Endothelial cell of umbilical vein (primary cell): ENCODE measurements around the gene PLEKHS1. TPM values are rescaled to one million over a fixed set of nuclear protein-coding genes. Genes with fewer than 3 reads are reported as not detected.

ENCODE experiments used
- BruUV-seq: library from RNA; stranded (reverse); fragments of 400-500 nt; replicated peaks from 2 replicates; lab custom pipeline; 2021; lab: Mats Ljungman, UMichigan
- CTCF ChIA-PET: fragments of 300-600, 350-600 bp; sonication (Branson Sonifier 250); formaldehyde crosslinking; loops from one replicate; lab custom pipeline; 2021; ENCODE audit warnings: antibody characterized with exemption, inconsistent platforms; lab: Charles Lee
- POLR2A ChIA-PET: fragments of 300-600, 350-600 bp; sonication (Branson Sonifier 250); formaldehyde crosslinking; loops from one replicate; lab custom pipeline; 2021; ENCODE audit warnings: antibody characterized with exemption, inconsistent platforms; lab: Charles Lee
- DNase-seq: peaks from one replicate; pipeline ENCODE4 v3.0.0-alpha.2; 2011; ENCODE audit warnings: low read depth, low spot score
- FAIRE-seq: peaks from 2 replicates; lab custom pipeline; 2011; peaks lifted over from hg19 to GRCh38; lab: Jason Lieb, UNC
- H2AFZ ChIP-seq: 2 replicates; pipeline ENCODE4 v1.6.0; 2012; ENCODE audit warnings: low read depth, low read length, control low read depth, inconsistent platforms
- H3K27ac ChIP-seq: 2 replicates; pipeline ENCODE4 v1.5.1; 2011; ENCODE audit warnings: low read depth, mild to moderate bottlenecking, control low read depth, low read length, moderate library complexity; ENCODE audit not compliant: insufficient read depth
- H3K27me3 ChIP-seq, 2 experiments: 2 replicates each; pipeline versions ENCODE4 v1.6.0 to v1.6.1; 2011; ENCODE audit warnings: low read length in 2 of 2, mixed read lengths in 1 of 2; ENCODE audit not compliant: control insufficient read depth in 2 of 2, insufficient read depth in 2 of 2
- H3K36me3 ChIP-seq, 2 experiments: 2 replicates in 1 of 2; 3 replicates in 1 of 2; pipeline ENCODE4 v1.5.1; 2011; ENCODE audit warnings: low read length in 2 of 2, mild to moderate bottlenecking in 1 of 2, moderate library complexity in 1 of 2; ENCODE audit not compliant: control insufficient read depth in 2 of 2, insufficient read depth in 2 of 2; ENCODE audit errors: extremely low read depth in 1 of 2
- H3K4me1 ChIP-seq: 3 replicates; pipeline ENCODE4 v1.5.1; 2011; ENCODE audit warnings: mild to moderate bottlenecking, low read length; ENCODE audit not compliant: control insufficient read depth, insufficient read depth; ENCODE audit errors: extremely low read depth
- H3K4me2 ChIP-seq: 2 replicates; pipeline ENCODE4 v1.6.1; 2011; ENCODE audit warnings: low read length, control low read depth, mixed read lengths; ENCODE audit not compliant: insufficient read depth
- H3K4me3 ChIP-seq, 3 experiments: fragments of 200-600 bp in 1 of 3; sonication (generic), shearing (Covaris generic) in 1 of 3; replicated peaks in 1 of 3; 2 replicates each; pipeline ENCODE4 v1.5.1; 2011 to 2016; ENCODE audit warnings: control low read depth in 3 of 3, low read length in 3 of 3, mild to moderate bottlenecking in 2 of 3, inconsistent platforms in 1 of 3, low read depth in 1 of 3, moderate library complexity in 1 of 3; ENCODE audit not compliant: insufficient read depth in 1 of 3
- H3K79me2 ChIP-seq: 2 replicates; pipeline ENCODE4 v1.6.0; 2012; ENCODE audit warnings: low read length, inconsistent platforms; ENCODE audit not compliant: control insufficient read depth, insufficient read depth
- H3K9ac ChIP-seq: replicated peaks from 2 replicates; pipeline ENCODE3; 2011; ENCODE audit warnings: low read length, control low read depth; ENCODE audit not compliant: insufficient read depth; ENCODE audit errors: extremely low read depth
- H3K9me1 ChIP-seq: replicated peaks from 3 replicates; pipeline ENCODE4 v1.6.0; 2011; ENCODE audit warnings: mild to moderate bottlenecking, low read length; ENCODE audit not compliant: control insufficient read depth, insufficient read depth; ENCODE audit errors: extremely low read depth
- H3K9me3 ChIP-seq: replicated peaks from 2 replicates; pipeline ENCODE4 v1.5.1; 2012; ENCODE audit warnings: low read length, inconsistent platforms; ENCODE audit not compliant: control insufficient read depth, insufficient read depth
- H4K20me1 ChIP-seq: replicated peaks from 2 replicates; pipeline ENCODE3; 2011; ENCODE audit warnings: mild to moderate bottlenecking, low read length; ENCODE audit not compliant: control insufficient read depth, insufficient read depth; ENCODE audit errors: extremely low read depth
- CTCF ChIP-seq, 2 donors: IDR thresholded peaks; 1 replicate in 1 of 2; 2 replicates in 1 of 2; pipeline ENCODE4 v1.5.1; 2011; ENCODE audit warnings: low read length in 2 of 2, mild to moderate bottlenecking in 2 of 2, moderate library complexity in 2 of 2, control low read depth in 1 of 2, inconsistent platforms in 1 of 2, low read depth in 1 of 2; ENCODE audit not compliant: insufficient read depth in 1 of 2; ENCODE audit errors: extremely low read depth in 1 of 2
- EZH2 ChIP-seq: IDR thresholded peaks from 2 replicates; pipeline ENCODE4 v1.6.1; 2012; ENCODE audit warnings: borderline replicate concordance, low read depth, mild to moderate bottlenecking, moderate library complexity, low read length, inconsistent platforms; ENCODE audit not compliant: severe bottlenecking
- FOS ChIP-seq: IDR thresholded peaks from 2 replicates; pipeline ENCODE4 v1.6.1; 2011; ENCODE audit warnings: mild to moderate bottlenecking, low read length, moderate library complexity, borderline replicate concordance; ENCODE audit not compliant: insufficient read depth
- GATA2 ChIP-seq: IDR thresholded peaks from 2 replicates; pipeline ENCODE4 v1.7.0; 2011; ENCODE audit warnings: low read depth, mild to moderate bottlenecking, moderate library complexity, mixed read lengths, low read length; ENCODE audit not compliant: insufficient read length, insufficient read depth
- JUN ChIP-seq: IDR thresholded peaks from 2 replicates; pipeline ENCODE4 v1.6.1; 2011; ENCODE audit warnings: borderline replicate concordance, low read depth; ENCODE audit not compliant: insufficient read length, insufficient read depth
- MAX ChIP-seq: IDR thresholded peaks from 2 replicates; pipeline ENCODE4 v1.6.1; 2011; ENCODE audit not compliant: insufficient read depth, insufficient read length
- MYC ChIP-seq: IDR thresholded peaks from one replicate; pipeline ENCODE4 v1.6.1; 2011; ENCODE audit warnings: mild to moderate bottlenecking, low read depth, low read length
- POLR2A ChIP-seq: IDR thresholded peaks from 2 replicates; pipeline ENCODE4 v1.6.1; 2012; ENCODE audit warnings: low read depth, mild to moderate bottlenecking, control low read depth, low read length
- POLR2AphosphoS5 ChIP-seq: IDR thresholded peaks from 2 replicates; pipeline ENCODE4 v1.6.1; 2012; ENCODE audit warnings: low read depth, mild to moderate bottlenecking, control low read depth, low read length, moderate library complexity; ENCODE audit not compliant: insufficient read depth
- dilution Hi-C: fragments of 300-500 bp; cut with MboI; formaldehyde crosslinking; loops from one replicate; pipeline ENCODE4 v1.15.0; 2019; ENCODE audit warnings: low sequenced_read_pairs; ENCODE audit not compliant: extremely low pct_ligation_motif_present
- intact Hi-C: fragments of 100-400 bp; cut with micrococcal nuclease; formaldehyde crosslinking; loops from one replicate; pipeline ENCODE4 v1.10.0; 2022
- polyA plus RNA-seq, 4 experiments: library from polyadenylated mRNA; depleted of rRNA in 3 of 4; stranded (reverse) in 3 of 4; unstranded in 1 of 4; fragments of >200 nt; gene quantifications; 2 replicates each; pipeline versions ENCODE4 v1.2.1 to v1.2.3, GENCODE V29; 2011 to 2012; ENCODE audit warnings: missing spikeins in 1 of 4
- total RNA-seq: library from RNA; stranded (reverse); gene quantifications from 2 replicates; pipeline ENCODE4 v1.2.3, GENCODE V29; 2021

The PLEKHS1 gene
- total and polyA plus RNA-seq, 2 donors (not counting 3 experiments of a cell fraction or from before 2014, with no cell fraction given): not detected

GRCh38 chr10:113740850-113741249 is 10.6 kb upstream of the PLEKHS1 start:
- no peaks in the 10 kb centered on the region for H3K27me3 ChIP-seq
- H3K4me1 ChIP-seq: no peaks in the 10 kb centered on the region
- TF ChIP-seq POLR2AphosphoS5 (no peak), JUN (no peak), MYC (no peak), GATA2 (no peak), POLR2A (no peak), MAX (no peak), FOS (no peak), EZH2 (no peak), CTCF (IDR thresholded peaks at IDR 0.05; ENCODE audit: extremely low read depth in 1 of 2, insufficient read depth in 1 of 2, low read depth in 1 of 2, low read length in 2 of 2) (no peak)
- no peaks in the 10 kb centered on the region for H4K20me1 ChIP-seq
- ChIA-PET POLR2A (no interaction called here), CTCF (no interaction called here)
- dilution Hi-C loops (no loop called here), intact Hi-C loops (no loop called here)
- no peaks in the 10 kb centered on the region for H3K79me2 ChIP-seq
- FAIRE-seq (no peak), DNase-seq (no peak)
- no peak overlapping the region for H3K27ac ChIP-seq
- BruUV-seq: no TSS peak
- no peak overlapping the region for H3K9ac ChIP-seq
- H3K4me2 ChIP-seq: no peak overlapping the region
- no peak overlapping the region for H2AFZ ChIP-seq
- no peaks in the 10 kb centered on the region for H3K9me3 ChIP-seq
- H3K4me3 ChIP-seq: no peak overlapping the region
- H3K36me3 ChIP-seq: no peaks in the 10 kb centered on the region
- no peaks in the 10 kb centered on the region for H3K9me1 ChIP-seq
